ENCODE measurements around the gene UTS2.
A peak's percentile ranks its signal among the peaks of the same experiment; 100 is the strongest.

Gene UTS2

DNA sequence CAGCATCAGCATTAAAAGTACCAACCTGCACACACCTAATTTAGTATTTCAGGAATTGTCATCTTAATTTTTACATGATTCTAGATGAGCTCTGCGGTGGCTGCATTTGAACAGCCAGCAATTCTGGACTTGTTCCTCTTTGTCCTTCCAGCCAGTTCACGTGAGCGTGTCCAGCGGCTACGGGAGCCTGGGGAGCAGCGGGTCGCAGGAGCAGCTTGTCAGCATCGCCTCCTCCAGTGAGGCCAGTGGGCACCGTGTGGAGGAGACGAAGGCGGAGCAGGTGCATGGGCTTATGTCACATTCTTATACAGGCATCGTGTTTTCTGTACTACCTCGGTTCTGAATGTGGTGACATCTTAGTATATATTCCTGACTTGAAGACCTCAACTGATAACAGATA is 43.1 kb downstream of the UTS2 start:
- DNase-seq: no peak

DNA sequence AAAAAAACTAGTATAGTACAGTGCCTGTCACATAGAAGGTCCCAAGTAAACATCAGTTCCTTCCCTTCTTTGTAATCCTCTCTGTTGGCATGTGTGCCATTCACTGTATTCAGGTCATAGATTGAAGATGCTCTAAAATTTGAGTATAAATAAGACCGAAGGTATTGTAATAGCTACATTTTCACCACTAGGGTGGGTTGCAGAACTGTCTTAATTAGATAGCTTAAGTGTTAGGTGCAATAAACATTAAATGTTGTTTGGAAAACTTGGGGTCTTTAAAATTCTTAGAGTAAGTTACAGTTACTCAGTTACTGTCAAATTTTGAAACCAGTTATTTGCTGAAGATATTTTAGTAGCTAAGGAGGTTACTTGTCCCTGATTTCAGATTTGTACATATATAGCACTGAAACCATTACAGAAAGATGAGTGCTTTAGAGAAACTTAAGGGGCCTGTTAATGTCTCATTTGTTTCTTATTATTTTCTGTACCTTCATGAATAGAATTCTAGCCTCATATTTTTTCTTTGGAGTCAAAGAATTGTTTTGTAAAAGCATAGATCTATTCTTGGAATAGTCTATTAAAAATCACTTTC is 44.5 kb downstream of the UTS2 start:
- peak; percentile 2 to 41 for DNase-seq

DNA sequence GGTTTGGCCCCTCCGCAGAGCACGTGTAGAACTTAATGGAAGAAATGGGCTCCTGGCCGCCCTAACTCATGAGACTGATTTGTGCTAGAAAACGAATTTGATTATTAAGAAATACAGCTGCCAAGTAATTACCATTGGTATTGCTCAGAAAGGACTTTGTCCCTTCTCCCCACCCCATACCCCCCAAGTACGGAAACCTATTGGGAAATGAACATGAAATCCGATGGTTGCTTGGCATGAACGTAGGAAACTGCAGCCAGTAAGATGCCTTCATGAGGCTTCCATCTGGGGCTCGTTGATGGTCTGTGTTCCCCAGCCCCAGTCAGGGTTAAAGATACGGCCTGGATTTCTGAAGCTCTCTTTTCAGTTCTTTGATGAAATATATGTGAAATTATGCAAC is 47.4 kb downstream of the UTS2 start:
- no peak for DNase-seq

All from NCI-H526 (cell line).